ENCODE data around the gene RAB10.

Gene RAB10

DNA sequence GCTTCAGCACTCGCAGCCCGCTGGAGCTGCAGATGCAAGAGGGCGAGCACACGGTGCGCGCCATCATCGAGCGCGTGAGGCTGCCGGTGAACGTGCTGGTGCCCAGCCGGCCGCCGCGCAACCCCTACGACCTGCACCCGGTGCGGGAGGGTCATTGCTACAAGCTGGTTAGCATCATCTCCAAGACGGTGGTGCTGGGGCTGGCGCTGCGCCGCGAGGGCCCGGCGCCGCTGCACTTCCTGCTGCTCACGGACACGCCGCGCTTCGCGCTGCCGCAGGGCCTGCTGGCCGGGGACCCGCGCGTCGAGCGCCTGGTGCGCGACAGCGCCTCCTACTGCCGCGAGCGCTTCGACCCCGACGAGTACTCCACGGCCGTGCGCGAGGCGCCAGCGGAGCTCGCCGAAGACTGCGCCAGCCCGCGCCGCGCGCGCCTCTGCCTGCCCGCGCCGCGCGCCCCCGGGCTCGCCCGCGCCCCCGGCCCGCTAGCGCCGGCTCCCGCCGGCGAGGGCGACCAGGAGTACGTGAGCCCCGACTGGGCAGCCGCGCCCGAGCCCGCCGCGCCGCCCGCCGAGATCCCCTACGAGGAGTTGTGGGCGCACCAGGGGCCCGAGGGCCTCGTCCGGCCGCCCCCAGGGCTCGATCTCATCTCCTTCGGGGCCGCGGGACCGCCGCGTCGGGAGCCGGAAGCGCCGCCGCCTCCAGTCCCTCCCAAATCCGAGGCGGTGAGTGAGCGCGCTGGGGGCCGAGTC lies 150.8 kb downstream of the RAB10 start:
- DNase-seq, result peak; percentile 52 to 78

DNA sequence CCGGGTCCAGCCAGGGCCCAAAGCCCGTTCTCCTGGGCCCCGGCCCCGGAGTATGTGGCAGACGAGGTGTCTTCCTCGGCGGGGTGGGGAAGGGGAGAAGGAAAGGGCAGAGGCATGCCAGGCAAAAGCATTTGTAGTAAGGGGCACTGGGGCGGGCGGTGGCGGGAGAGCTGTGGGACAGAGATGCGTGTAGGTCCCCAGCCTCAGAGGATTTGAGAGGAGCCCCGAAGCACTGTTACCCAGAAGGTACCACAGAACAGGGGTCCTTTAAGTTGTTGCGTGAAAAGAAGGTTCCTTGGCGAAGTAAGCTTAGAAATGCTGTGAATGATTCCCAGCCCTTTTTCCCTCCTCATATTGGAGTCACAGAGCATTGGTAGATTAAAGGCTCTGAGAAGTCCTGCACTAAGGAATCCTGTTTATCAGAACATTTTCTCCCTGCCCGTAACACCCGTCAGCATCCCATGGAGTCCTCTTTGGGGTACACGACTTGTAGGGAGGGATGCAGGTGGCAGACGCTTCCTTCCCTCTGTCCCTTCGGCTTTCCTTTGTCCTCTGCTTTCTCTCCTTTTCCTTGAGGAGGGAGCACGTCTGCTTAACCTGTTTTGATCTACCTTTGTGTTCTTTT lies 151.5 kb downstream of the RAB10 start:
- no peak for DNase-seq

- DNase-seq, result no peak
Observed at GRCh38 chr2:26185954-26186770, 152.3 kb downstream of the RAB10 start.

All from Kasumi-1 (cell line).